Suprapubic skin (tissue), 3 donors: ENCODE measurements around the gene LRMDA.

Experiments
- POLR2A ChIP-seq, 2 donors: fragments of 450-650 bp; IDR thresholded peaks; one replicate each; pipeline ENCODE4 v1.6.1; 2017; ENCODE audit warnings: antibody characterized with exemption in 2 of 2, mild to moderate bottlenecking in 2 of 2, moderate library complexity in 2 of 2
- TF ChIP-seq, protein P1 (sequence below), 2 donors: fragments of 200-600 bp in 1 of 2; fragments of 450-650 bp in 1 of 2; sonication (generic) in 1 of 2; IDR thresholded peaks; one replicate each; pipeline ENCODE4 v1.5.1; 2016 to 2019; ENCODE audit warnings: antibody characterized with exemption in 2 of 2, mild to moderate bottlenecking in 1 of 2, moderate library complexity in 1 of 2

DNA sequence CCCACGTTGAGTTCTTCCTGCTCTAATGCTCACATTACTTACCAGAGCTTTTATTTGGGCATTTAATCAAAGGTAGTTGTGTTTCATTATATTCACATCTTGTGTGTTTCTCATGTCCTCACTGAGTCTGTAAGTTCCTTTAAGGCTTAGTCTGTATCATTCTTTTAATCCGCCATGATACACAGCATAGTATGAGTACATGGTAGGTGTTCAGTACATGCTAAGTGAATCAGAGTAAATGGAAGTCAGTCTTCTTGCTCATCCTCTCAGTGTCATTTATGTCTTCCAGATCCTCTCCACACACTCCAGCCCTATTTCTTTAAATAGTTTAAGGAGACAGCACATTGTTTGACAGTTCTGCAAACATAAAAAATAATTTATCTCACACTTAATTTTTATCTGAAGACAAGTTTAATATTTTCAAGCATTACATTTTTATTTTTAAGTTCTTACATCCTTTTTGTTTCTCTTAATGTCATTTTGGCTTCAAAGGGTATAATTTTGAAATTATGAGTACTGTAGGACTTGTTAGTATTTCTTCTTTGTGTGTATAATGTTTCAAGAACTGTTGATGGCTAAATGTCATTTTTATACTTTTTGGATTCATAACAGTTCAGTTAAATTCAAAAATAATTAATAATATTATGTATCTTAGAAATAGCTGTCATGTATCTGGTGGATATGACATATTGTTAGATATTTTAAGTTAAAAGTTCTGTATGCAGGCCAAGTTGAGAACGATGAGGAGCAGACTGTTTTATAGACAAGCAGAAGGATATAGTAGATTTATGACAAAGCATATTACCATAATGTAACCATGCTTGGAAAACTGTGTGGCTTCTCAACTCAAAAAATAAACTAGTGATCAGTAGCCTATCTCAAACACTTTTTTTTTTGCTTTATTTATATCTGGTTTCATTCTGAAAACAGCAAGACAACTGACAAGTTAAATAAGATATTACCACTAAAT, 342.7 kb downstream of the LRMDA start:
- TF ChIP-seq, protein P1, sequence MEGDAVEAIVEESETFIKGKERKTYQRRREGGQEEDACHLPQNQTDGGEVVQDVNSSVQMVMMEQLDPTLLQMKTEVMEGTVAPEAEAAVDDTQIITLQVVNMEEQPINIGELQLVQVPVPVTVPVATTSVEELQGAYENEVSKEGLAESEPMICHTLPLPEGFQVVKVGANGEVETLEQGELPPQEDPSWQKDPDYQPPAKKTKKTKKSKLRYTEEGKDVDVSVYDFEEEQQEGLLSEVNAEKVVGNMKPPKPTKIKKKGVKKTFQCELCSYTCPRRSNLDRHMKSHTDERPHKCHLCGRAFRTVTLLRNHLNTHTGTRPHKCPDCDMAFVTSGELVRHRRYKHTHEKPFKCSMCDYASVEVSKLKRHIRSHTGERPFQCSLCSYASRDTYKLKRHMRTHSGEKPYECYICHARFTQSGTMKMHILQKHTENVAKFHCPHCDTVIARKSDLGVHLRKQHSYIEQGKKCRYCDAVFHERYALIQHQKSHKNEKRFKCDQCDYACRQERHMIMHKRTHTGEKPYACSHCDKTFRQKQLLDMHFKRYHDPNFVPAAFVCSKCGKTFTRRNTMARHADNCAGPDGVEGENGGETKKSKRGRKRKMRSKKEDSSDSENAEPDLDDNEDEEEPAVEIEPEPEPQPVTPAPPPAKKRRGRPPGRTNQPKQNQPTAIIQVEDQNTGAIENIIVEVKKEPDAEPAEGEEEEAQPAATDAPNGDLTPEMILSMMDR (IDR thresholded peaks at IDR 0.05) = no peak
- TF ChIP-seq POLR2A (IDR thresholded peaks at IDR 0.05) = no peak
